ENCODE results near the gene CCDC88C. TPM values are rescaled to one million over a fixed set of nuclear protein-coding genes. Genes with fewer than 3 reads are reported as not detected.

The CCDC88C gene
- total RNA-seq, 1 donor from 2014 or later: 48.2 TPM

- H3K27me3 Mint-ChIP-seq (ENCODE audit: unreplicated experiment): peaks cover 12% of the 10 kb centered on the region
Measured at GRCh38 chr14:91231446-91231845, 186.2 kb downstream of the CCDC88C start.

GRCh38 chr14:91230397-91231035, 187.1 kb downstream of the CCDC88C start:
- Mint-ChIP-seq H3K27ac (ENCODE audit: unreplicated experiment) (no peak overlapping the region), H3K27me3 (ENCODE audit: unreplicated experiment) (peaks cover 14% of the 10 kb centered on the region), H3K9me3 (ENCODE audit: unreplicated experiment) (peaks cover 4% of the 10 kb centered on the region), H3K4me1 (ENCODE audit: unreplicated experiment) (peaks cover 51% of the 10 kb centered on the region), H3K4me3 (ENCODE audit: unreplicated experiment) (peak overlapping the region; percentile 80), H3K36me3 (ENCODE audit: low read depth, unreplicated experiment) (peaks cover 49% of the 10 kb centered on the region)
- TF ChIP-seq CTCF (IDR thresholded peaks at IDR 0.05; ENCODE audit: unreplicated experiment): no peak
- no peak for DNase-seq (ENCODE audit: low spot score)

More at GRCh38 chr14:91231446-91231845, 186.2 kb downstream of the CCDC88C start:
- no peak for TF ChIP-seq CTCF (IDR thresholded peaks at IDR 0.05; ENCODE audit: unreplicated experiment)
- peaks cover 4% of the 10 kb centered on the region for H3K9me3 Mint-ChIP-seq (ENCODE audit: unreplicated experiment)
- peak overlapping the region; percentile 80 for H3K4me3 Mint-ChIP-seq (ENCODE audit: unreplicated experiment)
- peak overlapping the region; percentile 64 for H3K27ac Mint-ChIP-seq (ENCODE audit: unreplicated experiment)
- no peak for DNase-seq (ENCODE audit: low spot score)
- peaks cover 42% of the 10 kb centered on the region for H3K4me1 Mint-ChIP-seq (ENCODE audit: unreplicated experiment)
- H3K36me3 Mint-ChIP-seq (ENCODE audit: low read depth, unreplicated experiment): peaks cover 47% of the 10 kb centered on the region

GRCh38 chr14:91229743-91230200, 187.8 kb downstream of the CCDC88C start:
- Mint-ChIP-seq H3K36me3 (ENCODE audit: low read depth, unreplicated experiment) (peaks cover 48% of the 10 kb centered on the region), H3K27me3 (ENCODE audit: unreplicated experiment) (peaks cover 14% of the 10 kb centered on the region), H3K27ac (ENCODE audit: unreplicated experiment) (peak overlapping the region; percentile 32), H3K4me1 (ENCODE audit: unreplicated experiment) (peaks cover 55% of the 10 kb centered on the region), H3K4me3 (ENCODE audit: unreplicated experiment) (peak overlapping the region; percentile 29), H3K9me3 (ENCODE audit: unreplicated experiment) (peaks cover 4% of the 10 kb centered on the region)
- no peak for DNase-seq (ENCODE audit: low spot score)
- no peak for TF ChIP-seq CTCF (IDR thresholded peaks at IDR 0.05; ENCODE audit: unreplicated experiment)

- no peak for TF ChIP-seq CTCF (IDR thresholded peaks at IDR 0.05; ENCODE audit: unreplicated experiment)
- Mint-ChIP-seq H3K36me3 (ENCODE audit: low read depth, unreplicated experiment) (peaks cover 40% of the 10 kb centered on the region), H3K9me3 (ENCODE audit: unreplicated experiment) (peaks cover 4% of the 10 kb centered on the region), H3K27me3 (ENCODE audit: unreplicated experiment) (peaks cover 11% of the 10 kb centered on the region), H3K27ac (ENCODE audit: unreplicated experiment) (peak overlapping the region; percentile 44), H3K4me3 (ENCODE audit: unreplicated experiment) (no peak overlapping the region), H3K4me1 (ENCODE audit: unreplicated experiment) (peaks cover 58% of the 10 kb centered on the region)
- DNase-seq (ENCODE audit: low spot score): no peak
Measured at GRCh38 chr14:91229005-91229382, 188.6 kb downstream of the CCDC88C start.

Measured in endothelial cell (in vitro differentiated cells).